ENCODE data around the gene CIAPIN1.

- no peak for TF ChIP-seq POLR2AphosphoS5 (IDR thresholded peaks at IDR 0.05; ENCODE audit: low read depth)
- no peak for TF ChIP-seq CTCF (IDR thresholded peaks at IDR 0.05; ENCODE audit: insufficient read depth, low read length)
Observed at GRCh38 chr16:57407521-57408353, 39.4 kb downstream of the CIAPIN1 start.
